DMS53 (cell line): ENCODE measurements around the gene HDGF.
A peak's percentile ranks its signal among the peaks of the same experiment; 100 is the strongest.

Experiments
- DNase-seq: peaks from one replicate; lab custom pipeline; 2025; lab: John Stamatoyannopoulos, UW

Gene HDGF

DNA sequence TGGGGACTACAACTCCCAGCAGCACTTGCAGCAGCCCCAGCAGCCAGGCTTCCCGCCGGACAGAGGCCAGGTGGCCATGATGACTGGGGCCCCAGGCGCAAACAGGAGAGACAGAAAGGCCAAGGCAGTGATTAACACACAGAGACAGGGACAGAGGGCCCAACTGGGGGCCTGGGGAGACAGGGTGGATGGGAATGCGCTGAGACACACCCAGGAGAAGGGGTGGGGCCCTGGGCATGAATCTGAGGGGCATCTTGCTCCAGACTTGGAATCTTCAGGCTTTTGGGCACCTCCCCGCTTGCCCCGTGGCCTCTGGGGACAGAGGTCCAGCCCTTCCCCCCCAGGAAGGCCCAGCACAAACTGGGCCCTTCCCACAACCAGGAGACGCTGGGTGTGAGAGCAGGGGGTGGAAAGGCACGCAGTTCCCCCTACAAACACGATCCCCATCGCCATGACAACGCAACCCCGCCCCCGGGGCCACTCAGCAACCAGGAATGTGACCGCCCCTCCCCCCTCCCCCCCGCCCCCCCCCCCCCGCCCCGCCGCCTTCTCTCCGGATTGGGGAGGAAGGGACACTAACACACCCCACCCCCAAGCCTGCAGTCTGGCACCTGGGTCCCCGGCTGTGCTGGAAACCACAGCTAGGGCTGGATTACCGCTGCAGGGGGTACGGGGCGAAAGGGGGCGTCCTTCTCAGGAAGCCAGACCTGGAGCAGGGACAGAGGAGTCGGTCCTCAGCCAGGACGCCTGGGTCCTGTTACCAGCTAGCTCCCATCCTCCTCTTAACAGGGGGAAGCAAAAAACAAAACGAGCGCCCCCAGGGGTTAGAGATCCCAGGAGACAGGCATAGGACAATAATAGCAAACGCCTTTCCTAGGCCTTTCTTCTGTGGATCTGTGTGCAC lies 4.5 kb downstream of the HDGF start:
- peak; percentile 92 for DNase-seq

DNA sequence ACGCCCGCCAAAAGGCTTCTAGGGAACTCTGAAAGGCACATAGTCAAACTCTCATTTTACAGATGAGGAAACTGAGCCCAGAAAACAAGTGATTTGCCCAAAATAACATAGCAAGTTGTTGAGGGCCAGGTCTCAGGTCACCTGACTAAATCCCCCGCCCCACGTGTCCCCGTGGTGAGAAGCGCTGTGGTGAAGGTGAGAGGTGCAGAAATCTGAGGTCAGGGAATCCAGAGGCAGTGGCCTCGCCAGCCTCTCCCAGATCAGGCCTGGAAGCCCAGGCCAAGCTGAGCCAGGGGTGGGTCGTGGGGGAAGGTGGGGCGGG lies 5.1 kb downstream of the HDGF start:
- no peak for DNase-seq

GRCh38 chr1:156745881-156746280 lies 5.6 kb downstream of the HDGF start:
- no peak for DNase-seq

DNA sequence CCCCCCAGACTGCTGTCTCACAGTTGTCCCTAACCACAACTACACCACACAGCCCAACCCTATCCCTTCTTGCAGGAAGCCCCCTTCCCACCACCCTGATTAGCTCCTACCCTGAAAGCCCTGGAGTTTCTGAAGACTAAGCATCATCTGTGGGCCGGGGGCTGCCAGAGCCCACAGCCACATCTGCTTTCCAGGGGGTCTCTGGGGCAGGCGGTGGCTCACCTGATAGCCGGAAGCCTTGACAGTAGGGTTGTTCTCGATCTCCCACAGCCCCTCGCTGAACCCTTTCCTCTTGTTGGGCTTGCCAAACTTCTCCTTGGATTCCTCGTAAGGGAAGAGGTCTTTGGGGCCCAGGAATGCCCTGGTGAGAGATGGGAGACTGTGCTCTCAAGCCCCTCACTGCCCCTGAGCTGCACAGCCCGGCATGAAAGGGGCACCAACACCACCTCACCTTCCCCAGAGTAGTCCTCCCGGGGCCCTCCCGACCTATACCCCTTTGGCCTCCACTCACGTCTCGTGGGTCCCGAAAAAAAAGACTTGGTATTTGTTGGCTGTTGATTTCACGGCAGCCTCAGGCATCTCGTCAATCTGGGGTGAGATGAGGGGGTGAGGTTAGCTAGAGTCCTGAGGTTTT lies 6.6 kb downstream of the HDGF start:
- DNase-seq, result no peak

GRCh38 chr1:156744344-156744743 lies 7.1 kb downstream of the HDGF start:
- no peak for DNase-seq

GRCh38 chr1:156743367-156744302 lies 7.8 kb downstream of the HDGF start:
- DNase-seq, result no peak

DNA sequence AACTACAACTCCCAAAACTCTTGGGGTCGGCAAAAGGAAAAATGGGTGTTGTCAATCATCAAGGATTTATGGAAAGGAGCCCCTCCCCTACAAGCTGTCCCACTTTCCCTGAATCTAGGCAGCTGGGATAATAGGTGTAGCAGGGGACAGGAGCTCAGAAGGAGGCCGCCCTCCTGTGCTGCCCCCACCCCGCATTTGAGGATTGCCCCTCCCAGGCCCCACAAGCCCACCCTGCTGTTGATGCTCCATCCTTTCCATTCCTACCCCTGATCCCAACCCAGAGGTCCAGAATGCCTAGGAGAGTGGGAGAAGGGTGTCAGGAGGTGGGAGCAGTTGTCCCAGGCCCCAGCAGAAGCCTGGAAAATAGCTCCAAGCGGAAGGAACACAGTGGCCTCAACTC lies 8.7 kb downstream of the HDGF start:
- DNase-seq, result no peak

GRCh38 chr1:156742017-156742416 lies 9.5 kb downstream of the HDGF start:
- no peak for DNase-seq

- no peak for DNase-seq
These were observed 9.9 kb downstream of the HDGF start for GRCh38 chr1:156741481-156741983.

DNA sequence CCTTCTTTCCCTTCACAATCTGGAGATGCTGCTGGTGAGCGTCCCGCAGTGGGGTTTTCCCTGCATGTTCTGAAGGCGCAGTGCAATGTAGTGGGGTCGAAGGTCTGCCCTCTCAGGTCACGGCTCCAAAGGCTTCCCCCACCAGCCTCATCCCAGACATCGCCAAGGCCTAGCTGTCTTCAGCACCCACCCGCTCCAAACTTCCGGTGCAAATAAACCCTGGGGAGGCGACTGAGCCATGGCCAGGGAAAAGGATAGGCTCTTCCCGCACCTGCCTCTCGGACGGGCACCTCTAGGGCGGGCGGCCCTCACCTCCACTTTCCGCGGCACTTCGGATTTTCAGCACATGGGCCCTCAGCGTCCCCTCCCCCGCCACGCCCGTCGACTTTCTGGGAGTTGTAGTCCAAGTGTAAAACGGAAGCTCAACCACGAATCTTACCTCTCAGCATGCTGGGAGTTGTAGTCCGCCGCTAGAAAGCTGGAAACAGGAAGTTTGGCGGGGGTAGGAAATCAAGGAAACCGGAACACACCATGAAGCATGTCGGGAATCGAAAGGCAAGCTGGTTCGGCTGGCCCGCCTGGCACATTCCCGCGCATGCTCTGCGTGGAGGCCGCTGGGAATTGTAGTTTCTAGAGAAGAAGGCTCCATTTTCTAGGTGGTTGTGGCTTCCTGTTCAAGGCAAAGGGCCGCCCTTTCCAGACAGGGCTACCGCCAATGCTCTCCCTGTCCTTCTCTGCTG lies 10.6 kb downstream of the HDGF start, which contains the start of gene MRPL24:
Gene MRPL24, minus strand, starts transcription at position 348 of the 740 bp plus-strand sequence. CDS start 2,384 bp downstream, outside the sequence.
- DNase-seq, result peak; percentile 100

GRCh38 chr1:156740237-156740740 lies 11.2 kb downstream of the HDGF start:
- peak; percentile 75 for DNase-seq

- no peak for DNase-seq
These were observed 12.6 kb downstream of the HDGF start for GRCh38 chr1:156738916-156739315.

DNA sequence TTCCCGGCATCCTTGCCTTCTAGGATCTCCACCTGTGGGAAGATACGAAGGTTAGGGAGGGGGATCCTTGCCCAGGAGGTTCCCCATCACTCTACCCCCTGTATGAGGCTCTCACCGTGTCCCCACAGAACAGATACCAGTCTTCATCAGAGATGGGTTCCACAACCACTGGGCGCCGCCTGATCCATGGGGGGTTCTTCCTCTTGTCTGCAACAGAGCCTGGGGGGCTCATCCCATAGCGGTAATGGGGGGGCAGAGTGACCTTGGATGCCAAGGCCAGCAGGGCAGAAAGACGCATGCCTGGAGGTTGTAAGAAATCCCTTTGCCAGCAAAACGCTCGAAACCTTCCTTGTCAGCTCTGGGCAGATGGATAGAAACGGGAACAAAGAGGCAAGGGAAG lies 13.1 kb downstream of the HDGF start:
- no peak for DNase-seq

GRCh38 chr1:156733989-156734584 lies 17.4 kb downstream of the HDGF start:
- DNase-seq, result no peak

DNA sequence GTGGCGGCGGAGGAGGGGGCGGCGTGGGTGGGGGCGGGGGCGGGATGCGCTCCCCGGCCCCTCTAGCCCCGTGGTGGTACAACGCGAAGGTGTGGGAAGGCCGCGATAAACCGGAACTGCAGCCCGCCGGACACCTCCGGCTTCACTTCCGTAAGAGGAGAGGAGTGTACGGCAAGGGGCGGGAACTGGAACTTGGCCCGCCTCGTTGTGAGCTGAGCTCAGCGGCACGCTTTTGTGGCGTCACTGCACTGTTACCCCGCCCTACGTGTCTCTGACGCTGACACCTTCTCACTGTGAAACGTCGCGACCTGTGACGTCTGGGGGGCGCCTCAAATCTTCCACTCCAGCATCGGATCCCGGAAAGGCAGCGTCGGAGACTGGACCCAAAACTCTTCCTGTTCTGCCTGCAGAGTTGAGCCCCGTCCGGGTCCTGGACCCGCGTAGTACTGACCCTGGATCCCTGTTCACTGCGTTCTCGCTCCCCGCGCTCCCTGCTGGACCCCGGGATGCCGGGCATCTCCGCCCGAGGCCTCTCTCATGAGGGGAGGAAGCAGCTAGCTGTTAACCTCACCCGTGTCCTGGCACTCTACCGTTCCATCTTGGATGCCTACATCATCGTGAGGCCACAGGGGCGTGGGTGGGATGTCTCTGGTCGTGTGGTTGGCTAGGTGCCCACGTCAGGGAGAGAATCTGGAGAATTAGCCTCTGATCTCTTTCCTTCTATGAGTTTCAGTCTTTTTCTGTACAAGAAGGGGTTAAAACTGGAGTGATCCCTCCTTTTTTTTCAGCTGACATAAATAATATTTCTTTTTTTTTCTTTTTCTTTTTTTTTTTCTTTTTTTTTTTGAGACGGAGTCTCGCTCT lies 22.6 kb downstream of the HDGF start, which contains the start of gene ISG20L2:
Gene ISG20L2, minus strand, starts transcription at position 168 of the 864 bp plus-strand sequence. CDS start 1,114 bp downstream, outside the sequence.
- DNase-seq, result peak; percentile 99

DNA sequence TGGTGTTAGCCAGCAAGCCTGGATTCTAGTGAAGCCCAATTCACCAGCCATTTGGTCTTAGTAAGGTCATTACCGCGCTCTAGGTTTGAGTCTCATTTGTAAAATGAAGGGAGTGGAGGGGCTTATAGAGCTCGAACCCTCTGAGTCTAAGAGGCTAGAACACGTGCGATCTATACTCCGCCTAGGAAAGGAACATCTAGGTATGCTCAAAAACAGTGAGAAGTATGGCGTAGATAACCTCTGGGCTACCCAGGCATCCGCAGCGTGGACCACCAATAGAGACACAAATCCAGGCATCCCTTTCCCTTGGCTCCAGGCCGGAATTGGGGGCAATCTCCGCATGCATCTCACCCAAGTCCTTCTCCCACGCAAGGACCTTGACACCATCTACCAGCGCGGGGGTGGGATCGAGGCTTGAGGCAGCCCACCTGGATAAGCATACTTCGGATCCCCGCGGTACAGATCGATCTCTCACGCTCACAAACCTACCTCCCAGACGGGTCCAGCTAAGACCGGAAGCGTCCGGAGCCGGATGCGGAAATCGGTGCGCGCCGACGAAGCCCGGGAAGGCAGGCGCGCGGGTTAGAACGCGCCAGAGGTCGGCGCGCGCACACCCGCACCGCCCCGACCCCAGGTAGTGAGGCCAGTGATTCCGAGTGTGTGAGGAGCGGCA lies 23.4 kb downstream of the HDGF start, which contains the start of gene METTL25B:
Gene METTL25B, plus strand, starts transcription at position 544 of the 673 bp plus-strand sequence. CDS start 636 bp downstream, outside the sequence.
- peak; percentile 95 for DNase-seq

DNA sequence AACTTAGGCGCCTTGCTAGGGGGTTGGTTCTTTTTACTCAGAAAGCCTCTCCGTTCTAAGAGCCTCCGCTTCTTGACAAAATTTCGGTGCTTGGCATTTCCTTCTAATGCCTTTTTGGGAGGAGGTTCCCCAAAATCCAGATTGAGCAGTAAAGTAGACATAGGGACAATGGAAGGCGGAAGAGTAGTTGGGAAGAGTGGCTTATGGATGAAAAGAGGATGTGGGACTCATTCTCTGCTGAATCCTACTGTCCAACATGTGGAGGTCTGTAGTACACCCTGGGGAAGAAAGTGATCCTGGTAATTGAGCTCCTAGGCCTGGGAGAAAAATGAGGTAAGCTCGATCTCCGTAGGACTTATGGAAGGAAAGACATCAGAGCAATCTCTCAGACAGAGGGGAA lies 24.0 kb downstream of the HDGF start:
- DNase-seq, result no peak

GRCh38 chr1:156726549-156727226 lies 24.8 kb downstream of the HDGF start:
- DNase-seq, result peak; percentile 84
